ENCODE results near the gene COL9A3. TPM values are rescaled to one million over a fixed set of nuclear protein-coding genes. Genes with fewer than 3 reads are reported as not detected.
"Not testable (repeated sequence)": the region's sequence is repeated elsewhere in the genome, so short reads cannot be mapped to it uniquely, and the experiment has no call there.

COL9A3 gene
- total RNA-seq, 4 donors from 2014 or later: 2.2 to 2.3 TPM; not detected in 2

- no peak overlapping the region for H3K4me3 ChIP-seq
- H3K4me1 ChIP-seq: no peaks in the 10 kb centered on the region
- H3K9me3 ChIP-seq: no peaks in the 10 kb centered on the region
- TF ChIP-seq, protein P1, sequence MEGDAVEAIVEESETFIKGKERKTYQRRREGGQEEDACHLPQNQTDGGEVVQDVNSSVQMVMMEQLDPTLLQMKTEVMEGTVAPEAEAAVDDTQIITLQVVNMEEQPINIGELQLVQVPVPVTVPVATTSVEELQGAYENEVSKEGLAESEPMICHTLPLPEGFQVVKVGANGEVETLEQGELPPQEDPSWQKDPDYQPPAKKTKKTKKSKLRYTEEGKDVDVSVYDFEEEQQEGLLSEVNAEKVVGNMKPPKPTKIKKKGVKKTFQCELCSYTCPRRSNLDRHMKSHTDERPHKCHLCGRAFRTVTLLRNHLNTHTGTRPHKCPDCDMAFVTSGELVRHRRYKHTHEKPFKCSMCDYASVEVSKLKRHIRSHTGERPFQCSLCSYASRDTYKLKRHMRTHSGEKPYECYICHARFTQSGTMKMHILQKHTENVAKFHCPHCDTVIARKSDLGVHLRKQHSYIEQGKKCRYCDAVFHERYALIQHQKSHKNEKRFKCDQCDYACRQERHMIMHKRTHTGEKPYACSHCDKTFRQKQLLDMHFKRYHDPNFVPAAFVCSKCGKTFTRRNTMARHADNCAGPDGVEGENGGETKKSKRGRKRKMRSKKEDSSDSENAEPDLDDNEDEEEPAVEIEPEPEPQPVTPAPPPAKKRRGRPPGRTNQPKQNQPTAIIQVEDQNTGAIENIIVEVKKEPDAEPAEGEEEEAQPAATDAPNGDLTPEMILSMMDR (IDR thresholded peaks at IDR 0.05): no peak
- no peak for TF ChIP-seq POLR2A (IDR thresholded peaks at IDR 0.05)
- DNase-seq: no peak
- H3K27ac ChIP-seq: no peak overlapping the region
- intact Hi-C loops (cut with DNase I): no loop called here
- H3K27me3 ChIP-seq: no peaks in the 10 kb centered on the region
- peaks cover 0 to 63% (median 6%) of the 10 kb centered on the region in 3 donors for H3K36me3 ChIP-seq
These were observed 32.6 kb downstream of the COL9A3 start for GRCh38 chr20:62849431-62849830.

DNA sequence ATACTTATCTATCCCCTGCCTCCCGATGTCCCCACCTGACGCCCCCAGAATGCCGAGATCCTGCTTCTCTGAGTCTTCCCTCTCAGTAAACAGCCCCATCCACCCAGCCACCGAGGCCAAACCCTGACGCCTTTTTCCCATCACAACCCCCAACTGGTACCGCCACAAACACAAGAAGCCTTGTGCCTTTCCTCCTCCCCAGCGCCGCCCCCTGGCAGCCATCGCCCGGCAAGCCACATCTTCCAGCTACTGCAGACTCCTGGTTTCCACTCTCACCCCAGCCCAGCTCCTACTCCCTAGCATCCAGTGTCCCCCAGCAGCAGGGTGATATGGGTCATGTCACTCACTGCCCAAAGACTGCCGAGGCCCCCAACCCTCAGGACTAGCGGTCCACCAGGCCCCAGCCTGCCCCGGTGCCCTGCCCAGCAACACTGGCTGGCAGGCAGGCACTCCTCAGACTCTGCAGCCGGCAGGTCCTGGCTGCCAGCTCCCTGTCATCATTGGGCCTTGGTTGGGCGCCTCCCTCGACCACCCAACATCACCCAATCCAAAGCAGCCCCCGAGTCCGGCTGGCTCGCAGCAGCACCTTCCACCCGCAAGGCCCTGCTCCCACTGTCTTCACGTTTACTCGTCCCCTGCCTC, 33.6 kb downstream of the COL9A3 start:
- WGBS, 2 donors: 90 to 96% methylated on average over 14 to 16 of the region's 22 CpGs
- no peak for DNase-seq
- Histone ChIP-seq H3K4me1 (no peaks in the 10 kb centered on the region), H3K4me3 (no peak overlapping the region), H3K9me3 (no peaks in the 10 kb centered on the region), H3K27ac (no peak overlapping the region), H3K36me3 (peaks cover 0 to 64% (median 6%) of the 10 kb centered on the region in 3 donors), H3K27me3 (no peaks in the 10 kb centered on the region)
- intact Hi-C loops (cut with DNase I): no loop called here
- TF ChIP-seq POLR2A (IDR thresholded peaks at IDR 0.05): no peak
- TF ChIP-seq, protein P1 (IDR thresholded peaks at IDR 0.05): no peak

GRCh38 chr20:62852196-62852595, 35.3 kb downstream of the COL9A3 start:
- intact Hi-C loops (cut with DNase I): no loop called here
- 68% methylated on average over 2 of the region's 8 CpGs; no CpG with 5 or more reads in 1 of the 2 donors for WGBS, 2 donors
- H3K4me1 ChIP-seq: peaks cover 0 to 7% (median 3%) of the 10 kb centered on the region in 3 donors
- no peaks in the 10 kb centered on the region for H3K9me3 ChIP-seq
- no peak overlapping the region for H3K4me3 ChIP-seq
- H3K27me3 ChIP-seq: no peaks in the 10 kb centered on the region
- DNase-seq: no peak
- no peak for TF ChIP-seq POLR2A (IDR thresholded peaks at IDR 0.05)
- peaks cover 0 to 73% (median 6%) of the 10 kb centered on the region in 3 donors for H3K36me3 ChIP-seq
- no peak overlapping the region for H3K27ac ChIP-seq

DNA sequence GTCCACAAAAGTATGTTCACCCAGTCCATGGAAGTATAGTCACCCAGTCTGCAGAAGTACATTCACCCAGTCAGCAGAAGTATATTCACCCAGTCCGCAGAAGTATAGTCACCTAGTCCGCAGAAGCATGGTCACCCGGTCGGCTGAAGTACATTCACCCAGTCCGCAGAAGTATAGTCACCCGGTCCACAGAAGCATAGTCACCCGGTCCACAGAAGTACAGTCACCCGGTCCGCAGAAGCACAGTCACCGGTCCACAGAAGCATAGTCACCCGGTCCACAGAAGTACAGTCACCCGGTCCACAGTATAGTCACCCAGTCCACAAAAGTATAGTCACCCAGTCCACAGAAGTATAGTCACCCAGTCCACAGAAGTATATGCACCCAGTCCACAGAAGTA, 36.0 kb downstream of the COL9A3 start:
- H3K36me3 ChIP-seq: peaks cover 0 to 75% (median 6%) of the 10 kb centered on the region in 3 donors
- H3K27me3 ChIP-seq: no peaks in the 10 kb centered on the region
- no peak overlapping the region for H3K4me3 ChIP-seq
- H3K27ac ChIP-seq: no peak overlapping the region
- H3K4me1 ChIP-seq: peaks cover 0 to 12% (median 3%) of the 10 kb centered on the region in 3 donors
- DNase-seq: no peak
- no peaks in the 10 kb centered on the region for H3K9me3 ChIP-seq
- TF ChIP-seq POLR2A (IDR thresholded peaks at IDR 0.05): no peak
- TF ChIP-seq, protein P1 (IDR thresholded peaks at IDR 0.05): no peak
- 91 to 93% methylated on average over 8 to 12 of the region's 12 CpGs for WGBS, 2 donors
- intact Hi-C loops (cut with DNase I): no loop called here

DNA sequence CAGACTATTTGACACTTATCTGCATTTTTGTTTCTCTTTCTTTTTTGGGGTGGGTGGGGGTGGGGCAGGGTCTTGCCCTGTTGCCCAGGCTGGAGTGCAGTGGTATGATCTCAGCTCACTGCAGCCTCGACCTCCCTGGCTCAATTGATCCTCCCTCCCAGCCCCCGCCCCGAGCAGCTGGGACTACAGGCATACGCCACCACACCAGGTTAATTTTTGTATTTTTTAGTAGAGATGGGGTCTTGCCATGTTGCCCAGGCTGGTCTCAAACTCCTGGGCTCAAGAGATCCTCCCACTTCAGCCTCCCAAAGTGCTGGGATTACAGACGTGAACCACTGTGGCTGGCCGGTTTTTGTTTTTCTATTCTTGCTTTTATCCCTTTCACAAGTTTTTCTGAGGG, 36.5 kb downstream of the COL9A3 start:
- intact Hi-C loops (cut with DNase I); H3K27me3 ChIP-seq; H3K27ac ChIP-seq; H3K4me3 ChIP-seq; DNase-seq; H3K9me3 ChIP-seq: not testable (repeated sequence)
- Histone ChIP-seq H3K4me1 (peaks cover 0 to 12% (median 3%) of the 10 kb centered on the region in 3 donors), H3K36me3 (peaks cover 0 to 75% (median 6%) of the 10 kb centered on the region in 3 donors)
- WGBS, 2 donors: 76 to 92% methylated on average over 3 to 6 of the region's 6 CpGs

- DNase-seq: no peak
- WGBS, 2 donors: 95 to 100% methylated on average over 4 to 13 of the region's 13 CpGs
These were observed 37.3 kb downstream of the COL9A3 start for GRCh38 chr20:62854121-62854520.

More at GRCh38 chr20:62854121-62854520, 37.3 kb downstream of the COL9A3 start:
- peaks cover 0 to 72% (median 6%) of the 10 kb centered on the region in 3 donors for H3K36me3 ChIP-seq
- no peaks in the 10 kb centered on the region for H3K9me3 ChIP-seq
- H3K27me3 ChIP-seq: no peaks in the 10 kb centered on the region
- H3K4me1 ChIP-seq: peaks cover 0 to 16% (median 3%) of the 10 kb centered on the region in 3 donors
- intact Hi-C loops (cut with DNase I): no loop called here
- no peak for TF ChIP-seq POLR2A (IDR thresholded peaks at IDR 0.05)
- TF ChIP-seq, protein P1 (IDR thresholded peaks at IDR 0.05): no peak
- no peak overlapping the region for H3K27ac ChIP-seq
- H3K4me3 ChIP-seq: no peak overlapping the region
